Smooth muscle cell (in vitro differentiated cells): Measurements from ENCODE around the gene THBS4. TPM values are rescaled to one million over a fixed set of nuclear protein-coding genes. Genes with fewer than 3 reads are reported as not detected.

Source experiments
- DNase-seq: peaks from one replicate; lab custom pipeline; 2025; ENCODE audit not compliant: unreplicated experiment; lab: John Stamatoyannopoulos, UW
- H2AFZ ChIP-seq: fragments of 200-600 bp; sonication (generic); 2 replicates; pipeline ENCODE4 v1.6.0; 2016; ENCODE audit warnings: antibody characterized with exemption, low read depth, mild to moderate bottlenecking
- H3F3A ChIP-seq: fragments of 200-600 bp; sonication (generic); 2 replicates; pipeline ENCODE4 v1.6.0; 2017; ENCODE audit warnings: antibody characterized with exemption, low read depth
- H3K27ac ChIP-seq: fragments of 200-600 bp; sonication (generic); 2 replicates; pipeline ENCODE4 v1.5.1; 2016; ENCODE audit warnings: low read depth, mild to moderate bottlenecking
- H3K27me3 ChIP-seq: fragments of 200-600 bp; sonication (generic); 2 replicates; pipeline ENCODE4 v1.6.1; 2016; ENCODE audit warnings: low read depth, mild to moderate bottlenecking
- H3K36me3 ChIP-seq: fragments of 200-600 bp; sonication (generic); 2 replicates; pipeline ENCODE4 v1.5.1; 2016; ENCODE audit warnings: low read depth
- H3K4me1 ChIP-seq: fragments of 200-600 bp; sonication (generic); 2 replicates; pipeline ENCODE4 v1.5.1; 2016; ENCODE audit warnings: low read depth
- H3K4me2 ChIP-seq: fragments of 200-600 bp; sonication (generic); 2 replicates; pipeline ENCODE4 v1.6.0; 2016; ENCODE audit warnings: mild to moderate bottlenecking
- H3K4me3 ChIP-seq: fragments of 200-600 bp; sonication (generic); 2 replicates; pipeline ENCODE4 v1.5.1; 2016; ENCODE audit warnings: mild to moderate bottlenecking
- H3K79me2 ChIP-seq: fragments of 200-600 bp; sonication (generic); 2 replicates; pipeline ENCODE4 v1.6.0; 2016; ENCODE audit warnings: low read depth, mild to moderate bottlenecking
- H3K9ac ChIP-seq: fragments of 200-600 bp; sonication (generic); 2 replicates; pipeline ENCODE4 v1.6.0; 2016; ENCODE audit warnings: low read depth
- H3K9me3 ChIP-seq: fragments of 200-600 bp; sonication (generic); replicated peaks from 2 replicates; pipeline ENCODE4 v1.5.1; 2016; ENCODE audit warnings: low read depth
- H4K20me1 ChIP-seq: fragments of 200-600 bp; sonication (generic); 2 replicates; pipeline ENCODE4 v1.6.0; 2016; ENCODE audit warnings: low read depth
- WGBS: methylation state at CpG from one replicate; pipeline ENCODE4 v1.1.7; 2016; ENCODE audit warnings: low lambda C conversion rate; 5-methylcytosine and 5-hydroxymethylcytosine counted together
- polyA plus RNA-seq: library from polyadenylated mRNA; unstranded; fragments of >200 nt; fragmentation: Nextera tagmentation; extraction: Ambion mirVana; gene quantifications from 2 replicates; pipeline ENCODE4 v1.2.1, GENCODE V29; 2016
- total RNA-seq: library from RNA; depleted of rRNA; stranded (reverse); fragments of >200 nt; gene quantifications from 2 replicates; pipeline ENCODE4 v1.2.3, GENCODE V29; 2014
- TF ChIP-seq, protein P1 (sequence below): fragments of 200-600 bp; sonication (generic); IDR thresholded peaks from 2 replicates; pipeline ENCODE4 v1.5.1; 2017; ENCODE audit warnings: borderline replicate concordance, mild to moderate bottlenecking, antibody characterized with exemption; ENCODE audit not compliant: insufficient read depth, poor library complexity, severe bottlenecking

THBS4 gene
- total and polyA plus RNA-seq, 2 experiments from 2014 or later = 0.61 to 2.9 TPM

DNA sequence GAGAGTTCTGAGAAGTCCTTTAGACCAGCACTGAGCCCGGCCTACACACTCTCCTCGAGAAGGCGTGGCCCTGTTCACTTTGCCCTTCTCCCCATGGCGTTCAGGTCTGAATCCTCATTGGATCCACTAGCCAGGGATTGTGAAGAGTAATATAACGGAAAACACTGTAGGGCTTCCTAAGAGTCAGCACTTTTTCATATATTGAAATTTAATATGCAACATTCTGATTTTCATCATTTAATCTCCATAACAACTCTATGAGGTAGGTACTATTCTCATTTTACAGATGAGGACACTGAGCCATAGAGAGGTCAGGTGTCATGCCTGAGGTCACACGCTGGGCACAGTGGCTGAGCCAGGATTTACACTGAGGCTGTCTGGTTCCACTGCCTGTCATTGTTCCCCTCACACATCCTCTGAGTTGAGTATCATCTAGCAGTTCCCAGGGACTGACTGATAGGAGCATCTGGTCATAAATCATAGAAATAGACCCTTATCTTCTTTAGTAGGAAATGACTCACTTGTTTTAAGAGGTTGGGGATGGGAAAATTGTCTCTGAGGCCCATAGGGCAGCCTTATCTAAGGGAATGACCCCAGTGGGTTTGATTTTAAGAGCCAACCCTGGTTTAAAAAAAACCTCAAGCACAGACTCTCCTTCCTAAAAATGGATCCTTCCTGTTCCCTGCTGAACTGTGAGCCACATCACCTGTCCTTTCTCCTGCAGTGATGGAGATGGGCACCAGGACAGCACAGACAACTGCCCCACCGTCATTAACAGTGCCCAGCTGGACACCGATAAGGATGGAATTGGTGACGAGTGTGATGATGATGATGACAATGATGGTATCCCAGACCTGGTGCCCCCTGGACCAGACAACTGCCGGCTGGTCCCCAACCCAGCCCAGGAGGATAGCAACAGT lies 41.2 kb downstream of the THBS4 start:
- WGBS = 75% methylated on average over 10 of the region's 10 CpGs
- Histone ChIP-seq H3K79me2 (no peaks in the 10 kb centered on the region), H3K9ac (no peak overlapping the region), H3K4me1 (no peaks in the 10 kb centered on the region), H4K20me1 (no peaks in the 10 kb centered on the region), H3K27me3 (no peaks in the 10 kb centered on the region), H3K27ac (no peak overlapping the region), H2AFZ (no peak overlapping the region), H3F3A (no peaks in the 10 kb centered on the region), H3K36me3 (no peaks in the 10 kb centered on the region), H3K9me3 (no peaks in the 10 kb centered on the region), H3K4me3 (no peak overlapping the region), H3K4me2 (no peak overlapping the region)
- DNase-seq = no peak
- TF ChIP-seq, protein P1, sequence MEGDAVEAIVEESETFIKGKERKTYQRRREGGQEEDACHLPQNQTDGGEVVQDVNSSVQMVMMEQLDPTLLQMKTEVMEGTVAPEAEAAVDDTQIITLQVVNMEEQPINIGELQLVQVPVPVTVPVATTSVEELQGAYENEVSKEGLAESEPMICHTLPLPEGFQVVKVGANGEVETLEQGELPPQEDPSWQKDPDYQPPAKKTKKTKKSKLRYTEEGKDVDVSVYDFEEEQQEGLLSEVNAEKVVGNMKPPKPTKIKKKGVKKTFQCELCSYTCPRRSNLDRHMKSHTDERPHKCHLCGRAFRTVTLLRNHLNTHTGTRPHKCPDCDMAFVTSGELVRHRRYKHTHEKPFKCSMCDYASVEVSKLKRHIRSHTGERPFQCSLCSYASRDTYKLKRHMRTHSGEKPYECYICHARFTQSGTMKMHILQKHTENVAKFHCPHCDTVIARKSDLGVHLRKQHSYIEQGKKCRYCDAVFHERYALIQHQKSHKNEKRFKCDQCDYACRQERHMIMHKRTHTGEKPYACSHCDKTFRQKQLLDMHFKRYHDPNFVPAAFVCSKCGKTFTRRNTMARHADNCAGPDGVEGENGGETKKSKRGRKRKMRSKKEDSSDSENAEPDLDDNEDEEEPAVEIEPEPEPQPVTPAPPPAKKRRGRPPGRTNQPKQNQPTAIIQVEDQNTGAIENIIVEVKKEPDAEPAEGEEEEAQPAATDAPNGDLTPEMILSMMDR = no peak

DNA sequence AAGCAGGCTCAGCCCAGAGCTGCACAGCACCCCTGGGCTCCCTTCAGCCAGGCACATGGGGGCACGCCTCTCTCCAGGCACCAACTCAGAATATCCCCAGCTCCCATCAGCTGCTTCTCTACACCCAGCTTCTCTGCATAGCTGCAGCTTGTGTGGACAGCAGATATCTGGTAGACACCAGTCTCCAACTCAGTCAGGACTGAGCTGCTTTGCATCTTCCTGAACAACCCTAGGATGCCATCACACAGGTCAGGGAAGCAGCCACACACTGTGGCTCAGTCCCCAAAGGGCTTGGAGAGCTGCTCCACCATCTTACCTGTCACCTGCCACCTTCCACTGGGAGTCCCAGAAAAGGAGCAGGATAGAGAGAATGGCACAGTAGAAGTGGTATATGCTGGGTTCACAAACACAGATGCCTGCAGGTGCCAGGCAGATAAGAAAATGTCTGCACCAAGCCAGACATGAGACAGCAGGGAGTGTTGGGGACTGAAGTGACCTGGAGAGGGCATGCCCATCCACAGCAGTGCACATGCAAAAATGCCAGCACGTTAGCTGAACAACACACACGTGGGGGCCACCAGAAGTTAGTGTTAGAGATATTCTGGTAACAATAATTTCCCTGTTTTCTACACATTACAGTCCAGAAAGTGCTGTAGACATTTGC lies 42.0 kb downstream of the THBS4 start:
- no peak for DNase-seq
- no peaks in the 10 kb centered on the region for H3K36me3 ChIP-seq

DNA sequence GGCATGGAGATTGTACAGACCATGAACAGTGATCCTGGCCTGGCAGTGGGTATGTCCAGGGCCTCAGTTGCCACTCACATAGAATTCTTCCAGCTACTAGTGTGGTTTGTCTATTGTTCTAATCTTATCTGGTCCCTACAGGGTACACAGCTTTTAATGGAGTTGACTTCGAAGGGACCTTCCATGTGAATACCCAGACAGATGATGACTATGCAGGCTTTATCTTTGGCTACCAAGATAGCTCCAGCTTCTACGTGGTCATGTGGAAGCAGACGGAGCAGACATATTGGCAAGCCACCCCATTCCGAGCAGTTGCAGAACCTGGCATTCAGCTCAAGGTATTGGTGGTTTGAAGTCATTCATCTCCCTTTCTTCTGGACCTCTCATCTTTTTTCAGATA lies 43.8 kb downstream of the THBS4 start:
- Histone ChIP-seq H3K4me1 (no peaks in the 10 kb centered on the region), H3K9me3 (no peaks in the 10 kb centered on the region), H4K20me1 (no peaks in the 10 kb centered on the region), H3K36me3 (no peaks in the 10 kb centered on the region), H3K9ac (no peak overlapping the region), H3F3A (no peaks in the 10 kb centered on the region), H3K4me3 (no peak overlapping the region), H3K79me2 (no peaks in the 10 kb centered on the region), H3K27me3 (no peaks in the 10 kb centered on the region), H2AFZ (no peak overlapping the region), H3K27ac (no peak overlapping the region), H3K4me2 (no peak overlapping the region)
- TF ChIP-seq, protein P1 = no peak
- WGBS = 72% methylated on average over 4 of the region's 4 CpGs
- DNase-seq = no peak

More for the DNA sequence above, 42.0 kb downstream of the THBS4 start:
- WGBS = 84% methylated on average over 3 of the region's 3 CpGs
- no peak overlapping the region for H3K27ac ChIP-seq
- no peaks in the 10 kb centered on the region for H3K4me1 ChIP-seq
- TF ChIP-seq, protein P1 = no peak
- no peak overlapping the region for H3K9ac ChIP-seq
- H3K4me3 ChIP-seq = no peak overlapping the region
- no peak overlapping the region for H2AFZ ChIP-seq
- no peaks in the 10 kb centered on the region for H3F3A ChIP-seq
- H3K27me3 ChIP-seq = no peaks in the 10 kb centered on the region
- H3K9me3 ChIP-seq = no peaks in the 10 kb centered on the region
- H4K20me1 ChIP-seq = no peaks in the 10 kb centered on the region
- no peaks in the 10 kb centered on the region for H3K79me2 ChIP-seq
- no peak overlapping the region for H3K4me2 ChIP-seq
